ENCODE measurements around the gene DCPS. TPM values are rescaled to one million over a fixed set of nuclear protein-coding genes. Genes with fewer than 3 reads are reported as not detected.

Gene DCPS
- total RNA-seq, 1 experiment from 2014 or later: 34.8 TPM

GRCh38 chr11:126257764-126258163 lies 46.1 kb upstream of the DCPS start:
- H3K4me3 ChIP-seq (ENCODE audit: low read depth in 2 of 2, low read length in 2 of 2): no peak overlapping the region
- ATAC-seq: no peak
- intact Hi-C loops (cut with micrococcal nuclease; ENCODE audit: unreplicated experiment) (no loop called here), in situ Hi-C loops (cut with HindIII; ENCODE audit: low pct_unique_long_range_greater_than_20kb, low sequenced_read_pairs) (no loop called here)
- no peak for TF ChIP-seq POLR2AphosphoS5 (IDR thresholded peaks at IDR 0.05; ENCODE audit: low read depth, low read length)
- no peak for TF ChIP-seq REST (IDR thresholded peaks at IDR 0.05; ENCODE audit: insufficient read depth in 1 of 2, low read depth in 2 of 2, low read length in 1 of 2)
- TF ChIP-seq CTCF (IDR thresholded peaks at IDR 0.05): no peak
- no peak for TF ChIP-seq SIN3A (IDR thresholded peaks at IDR 0.05; ENCODE audit: borderline replicate concordance, insufficient read depth, low read depth, low read length)
- TF ChIP-seq TCF7L2 (IDR thresholded peaks at IDR 0.05; ENCODE audit: low read depth, low read length): no peak
- H3K36me3 ChIP-seq (ENCODE audit: control insufficient read depth, insufficient read depth, low read length): peaks cover 8% of the 10 kb centered on the region
- no peaks in the 10 kb centered on the region for H3K4me1 ChIP-seq (ENCODE audit: control insufficient read depth, insufficient read depth, low read length)
- no peaks in the 10 kb centered on the region for H3K27me3 ChIP-seq (ENCODE audit: control insufficient read depth, insufficient read depth, low read length)
- H3K9me3 ChIP-seq (ENCODE audit: control insufficient read depth, insufficient read depth, low read depth, low read length): no peaks in the 10 kb centered on the region
- no peak for DNase-seq (ENCODE audit: low read depth, low spot score)
- CTCF ChIA-PET: interaction anchor here (0.7 kb wide), 1 partner anchor 17 kb away, joined by 4 read pairs; no protein-coding TSS in a partner anchor
- no peak overlapping the region for H3K27ac ChIP-seq (ENCODE audit: low read length)
- POLR2A ChIA-PET: no interaction called here
- BruUV-seq (replicated peaks): no TSS peak

GRCh38 chr11:126262216-126262615 lies 41.6 kb upstream of the DCPS start:
- H3K4me3 ChIP-seq (ENCODE audit: low read depth in 2 of 2, low read length in 2 of 2): no peak overlapping the region
- no peaks in the 10 kb centered on the region for H3K9me3 ChIP-seq (ENCODE audit: control insufficient read depth, insufficient read depth, low read depth, low read length)
- peaks cover 40% of the 10 kb centered on the region for H3K36me3 ChIP-seq (ENCODE audit: control insufficient read depth, insufficient read depth, low read length)
- peaks cover under 1% of the 10 kb centered on the region for H3K4me1 ChIP-seq (ENCODE audit: control insufficient read depth, insufficient read depth, low read length)
- DNase-seq (ENCODE audit: low read depth, low spot score): no peak
- intact Hi-C loops (cut with micrococcal nuclease; ENCODE audit: unreplicated experiment): no loop called here
- ChIA-PET CTCF (interaction anchor here (0.6 kb wide), 1 partner anchor 47 kb away, joined by 7 read pairs; no protein-coding TSS in a partner anchor), POLR2A (interaction anchor here (0.6 kb wide), 1 partner anchor 26 kb away, joined by 8 read pairs; no protein-coding TSS in a partner anchor)
- H3K27me3 ChIP-seq (ENCODE audit: control insufficient read depth, insufficient read depth, low read length): no peaks in the 10 kb centered on the region
- no peak; the same call in 1 of the 2 replicates for ATAC-seq
- TF ChIP-seq CTCF (IDR thresholded peaks at IDR 0.05) (no peak), REST (IDR thresholded peaks at IDR 0.05; ENCODE audit: insufficient read depth in 1 of 2, low read depth in 2 of 2, low read length in 1 of 2) (no peak), TCF7L2 (IDR thresholded peaks at IDR 0.05; ENCODE audit: low read depth, low read length) (no peak), POLR2AphosphoS5 (IDR thresholded peaks at IDR 0.05; ENCODE audit: low read depth, low read length) (no peak), SIN3A (IDR thresholded peaks at IDR 0.05; ENCODE audit: borderline replicate concordance, insufficient read depth, low read depth, low read length) (no peak)
- no peak overlapping the region for H3K27ac ChIP-seq (ENCODE audit: low read length)
- in situ Hi-C loops (cut with HindIII; ENCODE audit: low pct_unique_long_range_greater_than_20kb, low sequenced_read_pairs): no loop called here
- no TSS peak for BruUV-seq (replicated peaks)
